Mesothelial cell of epicardium (in vitro differentiated cells): ENCODE measurements around the gene SH2D3C. TPM values are rescaled to one million over a fixed set of nuclear protein-coding genes. Genes with fewer than 3 reads are reported as not detected.

Experiments used
- DNase-seq, 2 experiments: peaks; one replicate each; pipeline ENCODE4 v3.0.0; 2021; ENCODE audit warnings: low spot score in 2 of 2; ENCODE audit not compliant: unreplicated experiment in 2 of 2
- H3K27ac Mint-ChIP-seq: 2 replicates; pipeline ENCODE4 v1.8.0; 2021; ENCODE audit warnings: mixed read lengths
- H3K27me3 Mint-ChIP-seq: 2 replicates; pipeline ENCODE4 v1.8.0; 2021; ENCODE audit warnings: low read depth, mixed read lengths
- H3K36me3 Mint-ChIP-seq: 2 replicates; pipeline ENCODE4 v1.8.0; 2021; ENCODE audit warnings: mixed read lengths
- H3K4me1 Mint-ChIP-seq: 2 replicates; pipeline ENCODE4 v1.8.0; 2021; ENCODE audit warnings: mixed read lengths
- H3K4me3 Mint-ChIP-seq: 2 replicates; pipeline ENCODE4 v1.8.0; 2021; ENCODE audit warnings: mild to moderate bottlenecking, moderate library complexity, mixed read lengths
- H3K9me3 Mint-ChIP-seq: 2 replicates; pipeline ENCODE4 v1.8.0; 2021; ENCODE audit warnings: mixed read lengths
- CTCF ChIP-seq: fragments of 200-600 bp; sonication (generic); IDR thresholded peaks from one replicate; pipeline ENCODE4 v1.5.0; 2021; ENCODE audit warnings: antibody characterized with exemption; ENCODE audit not compliant: unreplicated experiment
- total RNA-seq: library from RNA; stranded (reverse); gene quantifications from 3 replicates; pipeline ENCODE4 v1.2.1, GENCODE V29; 2021

Gene SH2D3C
- total RNA-seq, 1 donor from 2014 or later = 3.4 TPM

DNA sequence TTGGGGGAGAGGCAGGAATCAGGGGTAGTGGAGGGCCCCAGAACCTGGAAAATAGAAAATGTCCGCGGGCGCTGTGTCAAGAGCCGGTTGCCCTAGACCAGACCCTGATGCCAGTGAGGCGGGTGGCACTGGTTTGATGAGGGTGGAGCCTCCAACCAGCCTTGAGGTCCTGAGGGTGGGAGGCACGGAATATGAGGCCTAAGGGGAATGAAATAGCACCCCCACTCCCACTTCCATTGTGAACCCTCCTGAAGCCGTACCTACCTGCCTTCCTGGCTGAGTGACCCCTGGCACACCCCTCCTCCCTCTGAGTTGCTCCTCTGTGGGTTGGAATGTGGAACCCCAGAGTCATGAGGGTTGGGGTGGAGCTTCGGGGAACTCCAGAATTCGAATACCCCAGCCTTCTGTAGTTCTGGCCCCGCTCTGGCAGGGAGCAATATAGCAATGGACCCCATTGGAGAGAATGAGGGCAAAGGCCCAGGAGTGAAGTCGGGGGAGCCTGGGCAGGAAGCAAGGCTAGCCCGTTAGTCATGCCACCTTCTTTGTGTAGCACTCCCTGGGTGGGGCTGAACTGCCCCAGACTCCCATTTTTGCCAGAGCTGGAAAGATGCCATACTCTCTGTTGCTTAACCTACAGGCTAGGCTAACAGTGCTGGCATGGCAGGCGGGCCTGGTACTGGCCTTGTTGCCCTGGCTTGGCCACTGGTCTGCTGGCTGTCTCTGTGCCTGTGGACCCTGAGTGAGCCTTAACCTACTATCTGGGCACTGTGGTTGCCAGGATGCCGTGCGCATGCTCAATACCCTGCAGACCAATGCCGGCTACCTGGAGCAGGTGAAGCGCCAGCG lies 25.3 kb upstream of the SH2D3C start:
- Mint-ChIP-seq H3K4me1 (peaks cover 14% of the 10 kb centered on the region), H3K4me3 (peak overlapping the region; percentile 87), H3K9me3 (no peaks in the 10 kb centered on the region), H3K27me3 (no peaks in the 10 kb centered on the region), H3K27ac (peak overlapping the region; percentile 93), H3K36me3 (peaks cover 8% of the 10 kb centered on the region)
- TF ChIP-seq CTCF = no peak
- DNase-seq = no peak

- Mint-ChIP-seq H3K27ac (peak within 1 kb of the TSS; percentile 93), H3K27me3 (no peaks in the 10 kb centered on the region), H3K9me3 (no peaks in the 10 kb centered on the region), H3K36me3 (peaks cover 8% of the 10 kb centered on the region), H3K4me3 (peak within 1 kb of the TSS; percentile 87), H3K4me1 (peaks cover 14% of the 10 kb centered on the region)
- DNase-seq = peak; percentile 68 to 79
- TF ChIP-seq CTCF = no peak
Measured at GRCh38 chr9:127802576-127803443, 24.3 kb upstream of the SH2D3C start, which contains the start of gene FPGS. Gene FPGS, plus strand, starts transcription at chr9:127802882. Its CDS starts 43 bp downstream, at chr9:127802925.

DNA sequence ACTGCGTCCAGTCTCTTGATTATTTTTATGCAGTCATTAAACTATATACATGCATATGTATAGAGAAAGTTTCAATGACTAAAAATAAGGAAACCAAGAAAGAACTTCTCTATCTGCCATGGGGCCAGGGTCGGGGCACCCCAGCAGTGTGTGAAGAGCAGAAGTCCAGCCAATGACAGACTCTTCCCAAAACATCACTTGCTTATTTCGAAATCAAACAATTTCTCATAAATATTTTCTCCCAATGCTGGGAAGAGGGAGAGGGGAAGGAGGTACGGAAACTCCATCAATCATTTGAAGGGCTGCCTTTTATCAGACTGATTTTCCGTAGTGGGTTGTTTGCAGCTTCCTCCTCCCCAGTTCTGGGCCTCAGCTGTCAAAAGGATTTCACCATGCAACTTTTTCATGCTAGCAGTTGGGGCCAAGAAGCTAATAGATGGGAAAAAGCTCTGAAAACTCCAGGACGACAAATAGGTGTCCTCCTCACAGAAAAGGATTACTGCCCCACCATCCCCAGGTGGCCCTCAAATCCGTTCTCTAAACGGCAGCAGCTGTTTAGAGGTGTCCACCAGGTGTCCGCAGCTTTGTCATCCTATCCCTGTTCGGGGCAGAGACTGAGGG lies 23.6 kb upstream of the SH2D3C start:
- peak overlapping the region; percentile 75 for H3K4me3 Mint-ChIP-seq
- H3K36me3 Mint-ChIP-seq = peaks cover 3% of the 10 kb centered on the region
- TF ChIP-seq CTCF = no peak
- peak overlapping the region; percentile 92 for H3K27ac Mint-ChIP-seq
- no peaks in the 10 kb centered on the region for H3K9me3 Mint-ChIP-seq
- no peak for DNase-seq
- no peaks in the 10 kb centered on the region for H3K27me3 Mint-ChIP-seq
- H3K4me1 Mint-ChIP-seq = peaks cover 14% of the 10 kb centered on the region

GRCh38 chr9:127796852-127797370 lies 18.4 kb upstream of the SH2D3C start:
- no peak for DNase-seq
- Mint-ChIP-seq H3K9me3 (no peaks in the 10 kb centered on the region), H3K36me3 (peaks cover 5% of the 10 kb centered on the region), H3K4me3 (no peak overlapping the region), H3K27ac (no peak overlapping the region), H3K4me1 (peaks cover 4% of the 10 kb centered on the region), H3K27me3 (no peaks in the 10 kb centered on the region)
- no peak for TF ChIP-seq CTCF

DNA sequence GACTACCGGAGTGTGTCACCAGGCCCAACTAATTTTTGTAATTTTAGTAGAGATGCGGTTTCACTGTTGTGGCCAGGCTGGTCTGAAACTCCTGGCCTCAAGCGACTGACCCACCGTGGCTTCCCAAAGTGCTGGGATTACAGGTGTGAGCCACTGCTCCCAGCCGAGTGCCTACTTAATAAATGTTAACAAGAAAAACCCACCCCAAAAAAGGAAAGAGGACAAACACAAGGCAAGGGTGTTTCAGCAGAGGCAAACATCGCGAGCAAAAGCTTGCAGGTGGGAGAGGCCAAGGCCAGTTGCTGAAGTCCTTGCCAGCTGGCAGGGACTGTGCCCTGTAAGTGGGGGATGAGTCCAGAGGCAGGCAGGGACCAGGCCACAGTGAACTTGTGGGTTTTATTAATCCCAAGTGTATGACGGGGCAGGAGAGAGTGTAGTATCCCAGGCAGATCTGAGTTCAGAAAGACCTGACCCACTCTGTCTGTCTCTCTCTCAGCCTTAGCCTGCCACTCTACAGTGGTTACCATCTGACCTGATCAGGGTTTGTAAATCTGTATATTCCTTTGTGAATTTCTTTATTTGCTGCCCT lies 17.9 kb upstream of the SH2D3C start:
- Mint-ChIP-seq H3K4me1 (peaks cover 1% of the 10 kb centered on the region), H3K36me3 (peaks cover 5% of the 10 kb centered on the region), H3K9me3 (no peaks in the 10 kb centered on the region), H3K4me3 (no peak overlapping the region), H3K27ac (no peak overlapping the region), H3K27me3 (no peaks in the 10 kb centered on the region)
- no peak for DNase-seq
- no peak for TF ChIP-seq CTCF
